ENCODE results near the gene SLC25A20.

Gene SLC25A20

DNA sequence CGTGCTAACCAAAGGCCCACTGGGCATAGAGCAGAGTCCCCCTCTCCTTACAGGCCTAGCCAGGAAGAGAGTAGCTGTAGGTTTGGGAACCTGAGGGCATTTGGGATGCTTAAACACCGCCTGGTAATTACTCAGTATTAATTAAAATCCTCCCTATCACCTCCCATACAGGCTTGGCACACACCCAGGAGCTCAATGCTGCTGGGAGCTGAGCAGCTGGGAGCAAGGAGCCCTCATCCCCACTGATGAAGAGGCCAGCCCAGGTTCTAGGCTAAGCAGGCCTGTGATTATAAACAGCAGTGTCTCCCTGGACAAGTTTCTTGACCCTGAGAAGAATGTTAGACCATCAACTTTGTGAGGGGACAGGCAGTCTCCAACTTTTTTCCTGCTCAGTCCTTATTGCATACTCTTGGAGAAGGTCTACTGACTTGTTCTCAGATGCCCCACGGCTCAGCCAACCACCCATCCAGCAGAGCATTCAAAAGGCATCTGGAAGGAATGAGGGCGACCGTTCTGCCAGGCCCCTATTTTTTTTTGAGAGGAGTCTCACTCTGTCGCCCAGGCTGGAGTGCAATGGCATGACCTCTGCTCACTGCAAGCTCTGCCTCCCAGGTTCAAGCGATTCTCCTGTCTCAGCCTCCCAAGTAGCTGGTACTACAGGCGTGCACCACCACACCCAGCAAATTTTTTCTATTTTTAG, 49.7 kb downstream of the SLC25A20 start:
- POLR2A ChIA-PET, result no interaction called here
- peaks cover 9 to 29% (median 21%) of the 10 kb centered on the region in 4 experiments for H3K4me1 ChIP-seq (ENCODE audit: control extremely low read depth in 1 of 4, control insufficient read depth in 4 of 4, insufficient read depth in 4 of 4, low read length in 3 of 4)
- no peaks in the 10 kb centered on the region for H3K9me3 ChIP-seq (ENCODE audit: control extremely low read depth in 1 of 5, control insufficient read depth in 4 of 5, insufficient read depth in 2 of 5, low read depth in 1 of 5, low read length in 4 of 5)
- H3K27me3 ChIP-seq (replicated peaks in 2 of 5; ENCODE audit: control insufficient read depth in 4 of 5, insufficient read depth in 5 of 5, low read length in 4 of 5), result no peaks in the 10 kb centered on the region
- CTCF ChIA-PET, result interaction anchor here (1.4 kb wide), 1 partner anchor 36 kb away, joined by 5 read pairs; no protein-coding TSS in a partner anchor
- peaks cover 0 to 2% (median 0%) of the 10 kb centered on the region in 4 experiments for H3K36me3 ChIP-seq (ENCODE audit: control insufficient read depth in 4 of 4, insufficient read depth in 4 of 4, low read length in 3 of 4)
- 98% methylated on average over 5 of the region's 8 CpGs for WGBS (ENCODE audit: insufficient coverage)
- no peak for DNase-seq
- no peak overlapping the region for H3K27ac ChIP-seq (ENCODE audit: insufficient read depth in 1 of 2, low read depth in 1 of 2, low read length in 2 of 2, poor library complexity in 1 of 2, severe bottlenecking in 2 of 2)
- H3K4me3 ChIP-seq (ENCODE audit: control insufficient read depth in 1 of 7, extremely low read depth in 1 of 7, insufficient read depth in 4 of 7, low read depth in 2 of 7, low read length in 6 of 7), result no peak overlapping the region

DNA sequence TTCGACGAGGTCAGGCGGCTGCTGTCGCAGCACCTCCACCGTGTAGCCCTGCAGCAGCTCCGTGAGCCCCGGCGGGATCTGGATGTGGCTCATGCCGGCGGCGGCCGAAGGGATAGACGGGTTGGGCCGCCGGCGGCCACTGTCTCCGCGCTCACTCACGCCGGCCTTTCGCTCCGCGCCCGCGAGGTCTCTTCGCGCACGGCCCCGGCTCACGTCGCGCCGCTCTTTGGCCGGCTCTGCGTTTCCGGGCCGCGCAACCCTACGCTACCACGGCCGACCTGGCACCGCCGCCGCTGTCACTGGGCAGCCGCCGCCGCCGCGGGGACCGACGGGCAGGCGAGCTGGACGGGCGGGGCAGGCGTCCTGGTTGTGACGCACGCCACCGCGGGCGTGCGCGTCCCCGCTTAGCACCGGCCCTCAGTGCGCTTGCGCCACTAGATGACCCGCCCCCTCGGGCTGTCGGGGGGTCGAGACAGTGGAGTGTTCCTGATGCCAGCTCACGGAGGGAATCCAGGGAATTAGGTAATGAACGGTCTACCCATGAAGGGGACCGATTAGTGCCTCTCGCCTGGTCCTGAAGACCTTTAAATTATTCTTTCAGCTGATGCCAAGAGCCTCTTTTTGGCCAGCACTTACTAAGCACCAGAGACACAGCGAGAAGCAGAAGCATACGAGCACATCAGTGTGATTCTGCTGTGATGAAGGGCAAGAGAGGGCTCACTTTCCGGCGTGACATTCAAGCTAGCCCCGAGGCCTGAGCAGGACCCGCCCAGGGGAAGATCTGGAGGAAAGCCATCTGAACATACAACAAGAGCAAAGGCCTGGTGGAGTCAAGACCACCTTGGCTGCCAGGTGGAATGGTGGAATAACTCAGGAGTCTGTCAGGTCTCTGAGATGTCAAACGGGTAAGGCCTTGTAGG, 50.9 kb downstream of the SLC25A20 start, which contains the start of gene PRKAR2A:
Gene PRKAR2A (minus strand): TSS at position 371 of the 920 bp plus-strand sequence. CDS start 278 bp downstream, at position 93.
- Histone ChIP-seq H3K27ac (ENCODE audit: insufficient read depth in 1 of 2, low read depth in 1 of 2, low read length in 2 of 2, poor library complexity in 1 of 2, severe bottlenecking in 2 of 2) (peak within 1 kb of the TSS in 1 of 2 experiments; percentile 64), H3K4me3 (ENCODE audit: control insufficient read depth in 1 of 7, extremely low read depth in 1 of 7, insufficient read depth in 4 of 7, low read depth in 2 of 7, low read length in 6 of 7) (peak within 1 kb of the TSS; percentile 50 to 84 (median 74)), H3K4me1 (ENCODE audit: control extremely low read depth in 1 of 4, control insufficient read depth in 4 of 4, insufficient read depth in 4 of 4, low read length in 3 of 4) (peaks cover 9 to 26% (median 20%) of the 10 kb centered on the region in 4 experiments), H3K27me3 (replicated peaks in 2 of 5; ENCODE audit: control insufficient read depth in 4 of 5, insufficient read depth in 5 of 5, low read length in 4 of 5) (no peaks in the 10 kb centered on the region), H3K9me3 (ENCODE audit: control extremely low read depth in 1 of 5, control insufficient read depth in 4 of 5, insufficient read depth in 2 of 5, low read depth in 1 of 5, low read length in 4 of 5) (no peaks in the 10 kb centered on the region), H3K36me3 (ENCODE audit: control insufficient read depth in 4 of 4, insufficient read depth in 4 of 4, low read length in 3 of 4) (peaks cover 0 to 2% (median 0%) of the 10 kb centered on the region in 4 experiments)
- CTCF ChIA-PET, result interaction anchor here (1.4 to 2.3 kb wide), 3 partner anchors 8 to 21 kb away, joined by 3 to 8 read pairs (median 4); no protein-coding TSS in a partner anchor
- POLR2A ChIA-PET, result interaction anchor here (0.8 to 1.5 kb wide), 3 partner anchors 11 to 72 kb away, joined by 3 to 7 read pairs (median 6); partner anchors contain the start of gene ARIH2
- DNase-seq, result peak; percentile 83 to 89 (median 88)
- WGBS (ENCODE audit: insufficient coverage), result 1% methylated on average over 48 of the region's 81 CpGs

DNA sequence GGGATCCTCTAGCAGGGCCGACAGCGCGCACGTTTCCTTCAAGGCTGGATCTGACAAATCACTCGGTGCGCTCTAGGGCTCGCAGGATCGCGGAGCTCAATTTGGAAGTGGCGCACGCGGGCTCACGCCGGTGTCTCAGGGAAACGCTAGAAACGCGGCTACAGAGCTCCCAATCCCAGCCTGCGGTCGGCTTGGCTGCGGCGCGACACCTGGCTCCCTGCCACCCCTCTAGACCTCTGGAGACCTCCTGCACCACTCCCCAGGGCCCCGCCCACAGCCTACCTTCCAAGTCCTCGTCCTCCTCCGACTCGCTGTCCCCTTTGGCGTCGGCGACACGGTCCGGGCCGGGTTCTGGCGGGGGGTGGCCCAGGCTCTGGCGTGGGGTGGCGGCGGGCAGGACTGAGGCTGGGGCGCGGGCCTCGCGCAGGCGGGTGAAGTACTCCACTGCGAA, 51.6 kb downstream of the SLC25A20 start:
- WGBS (ENCODE audit: insufficient coverage), result under 1% methylated on average over 33 of the region's 42 CpGs
- Histone ChIP-seq H3K27ac (ENCODE audit: insufficient read depth in 1 of 2, low read depth in 1 of 2, low read length in 2 of 2, poor library complexity in 1 of 2, severe bottlenecking in 2 of 2) (peak overlapping the region in 1 of 2 experiments; percentile 43), H3K4me1 (ENCODE audit: control extremely low read depth in 1 of 4, control insufficient read depth in 4 of 4, insufficient read depth in 4 of 4, low read length in 3 of 4) (peaks cover 9 to 26% (median 20%) of the 10 kb centered on the region in 4 experiments), H3K4me3 (ENCODE audit: control insufficient read depth in 1 of 7, extremely low read depth in 1 of 7, insufficient read depth in 4 of 7, low read depth in 2 of 7, low read length in 6 of 7) (peak overlapping the region; percentile 50 to 84 (median 74)), H3K36me3 (ENCODE audit: control insufficient read depth in 4 of 4, insufficient read depth in 4 of 4, low read length in 3 of 4) (peaks cover 0 to 2% (median 0%) of the 10 kb centered on the region in 4 experiments), H3K9me3 (ENCODE audit: control extremely low read depth in 1 of 5, control insufficient read depth in 4 of 5, insufficient read depth in 2 of 5, low read depth in 1 of 5, low read length in 4 of 5) (no peaks in the 10 kb centered on the region), H3K27me3 (replicated peaks in 2 of 5; ENCODE audit: control insufficient read depth in 4 of 5, insufficient read depth in 5 of 5, low read length in 4 of 5) (no peaks in the 10 kb centered on the region)
- POLR2A ChIA-PET, result interaction anchor here (0.8 to 1.5 kb wide), 3 partner anchors 12 to 73 kb away, joined by 3 to 7 read pairs (median 6); partner anchors contain the start of gene ARIH2
- peak; percentile 65 to 76 (median 69) for DNase-seq
- CTCF ChIA-PET, result interaction anchor here (1.4 to 2.3 kb wide), 3 partner anchors 9 to 22 kb away, joined by 3 to 8 read pairs (median 4); no protein-coding TSS in a partner anchor

DNA sequence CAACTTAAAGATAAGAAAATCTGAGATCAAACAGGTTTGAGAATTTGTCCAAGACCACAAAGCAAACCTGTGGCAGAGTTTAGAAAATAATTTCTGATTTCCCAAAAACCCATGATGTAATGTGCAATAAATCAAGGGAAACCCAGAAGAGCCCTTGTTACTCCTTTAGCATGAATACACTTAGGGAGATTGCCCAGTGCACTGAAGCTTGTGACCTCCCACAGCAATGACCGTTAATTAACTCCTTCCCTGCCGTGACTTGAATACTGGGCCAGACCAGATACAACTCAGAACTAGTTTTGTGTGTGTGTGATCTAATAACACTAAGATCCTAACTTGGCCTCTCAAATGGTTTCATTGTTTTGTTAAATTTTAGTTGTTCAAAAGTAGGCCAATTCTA, 53.5 kb downstream of the SLC25A20 start:
- Histone ChIP-seq H3K4me1 (ENCODE audit: control extremely low read depth in 1 of 4, control insufficient read depth in 4 of 4, insufficient read depth in 4 of 4, low read length in 3 of 4) (peaks cover 9 to 26% (median 20%) of the 10 kb centered on the region in 4 experiments), H3K4me3 (ENCODE audit: control insufficient read depth in 1 of 7, extremely low read depth in 1 of 7, insufficient read depth in 4 of 7, low read depth in 2 of 7, low read length in 6 of 7) (no peak overlapping the region), H3K9me3 (ENCODE audit: control extremely low read depth in 1 of 5, control insufficient read depth in 4 of 5, insufficient read depth in 2 of 5, low read depth in 1 of 5, low read length in 4 of 5) (no peaks in the 10 kb centered on the region), H3K27ac (ENCODE audit: insufficient read depth in 1 of 2, low read depth in 1 of 2, low read length in 2 of 2, poor library complexity in 1 of 2, severe bottlenecking in 2 of 2) (no peak overlapping the region), H3K36me3 (ENCODE audit: control insufficient read depth in 4 of 4, insufficient read depth in 4 of 4, low read length in 3 of 4) (peaks cover 0 to 2% (median 0%) of the 10 kb centered on the region in 4 experiments), H3K27me3 (replicated peaks in 2 of 5; ENCODE audit: control insufficient read depth in 4 of 5, insufficient read depth in 5 of 5, low read length in 4 of 5) (no peaks in the 10 kb centered on the region)
- CTCF ChIA-PET, result no interaction called here
- 100% methylated on average over 1 of the region's 2 CpGs for WGBS (ENCODE audit: insufficient coverage)
- DNase-seq, result no peak
- POLR2A ChIA-PET, result interaction anchor here (0.7 to 1.1 kb wide), 2 partner anchors 18 to 74 kb away, joined by 3 to 7 read pairs; partner anchors contain the start of gene ARIH2

DNA sequence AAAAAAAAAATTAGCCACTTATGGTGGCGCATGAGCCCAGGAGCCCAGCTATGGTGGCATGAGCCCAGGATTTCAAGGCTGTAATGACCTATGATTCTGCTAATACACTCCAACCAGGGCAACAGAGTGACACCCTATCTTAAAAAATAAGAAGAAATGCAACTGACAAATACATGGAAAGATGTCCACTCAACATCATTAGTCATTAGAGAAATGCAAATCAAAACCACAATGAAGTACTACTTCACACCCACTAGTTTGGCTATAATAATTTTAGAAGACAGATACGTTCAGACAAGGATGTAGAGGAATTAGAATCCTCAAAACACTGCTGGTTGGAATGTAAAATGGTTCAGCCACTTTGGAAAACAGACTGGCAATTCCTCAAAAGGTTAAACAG, 61.5 kb downstream of the SLC25A20 start:
- ChIA-PET CTCF (interaction anchor here (1.2 to 1.5 kb wide), 3 partner anchors 8 to 98 kb away, joined by 3 read pairs; no protein-coding TSS in a partner anchor), POLR2A (no interaction called here)
- WGBS (ENCODE audit: insufficient coverage), result no CpG with 5 or more reads among the region's 2 CpGs
- no peak for DNase-seq
- Histone ChIP-seq H3K27me3 (replicated peaks in 2 of 5; ENCODE audit: control insufficient read depth in 4 of 5, insufficient read depth in 5 of 5, low read length in 4 of 5) (no peaks in the 10 kb centered on the region), H3K27ac (ENCODE audit: insufficient read depth in 1 of 2, low read depth in 1 of 2, low read length in 2 of 2, poor library complexity in 1 of 2, severe bottlenecking in 2 of 2) (no peak overlapping the region), H3K9me3 (ENCODE audit: control extremely low read depth in 1 of 5, control insufficient read depth in 4 of 5, insufficient read depth in 2 of 5, low read depth in 1 of 5, low read length in 4 of 5) (no peaks in the 10 kb centered on the region), H3K36me3 (ENCODE audit: control insufficient read depth in 4 of 4, insufficient read depth in 4 of 4, low read length in 3 of 4) (peaks cover 0 to 2% (median 0%) of the 10 kb centered on the region in 4 experiments), H3K4me3 (ENCODE audit: control insufficient read depth in 1 of 7, extremely low read depth in 1 of 7, insufficient read depth in 4 of 7, low read depth in 2 of 7, low read length in 6 of 7) (no peak overlapping the region), H3K4me1 (ENCODE audit: control extremely low read depth in 1 of 4, control insufficient read depth in 4 of 4, insufficient read depth in 4 of 4, low read length in 3 of 4) (peaks cover 0 to 3% (median 0%) of the 10 kb centered on the region in 4 experiments)

DNA sequence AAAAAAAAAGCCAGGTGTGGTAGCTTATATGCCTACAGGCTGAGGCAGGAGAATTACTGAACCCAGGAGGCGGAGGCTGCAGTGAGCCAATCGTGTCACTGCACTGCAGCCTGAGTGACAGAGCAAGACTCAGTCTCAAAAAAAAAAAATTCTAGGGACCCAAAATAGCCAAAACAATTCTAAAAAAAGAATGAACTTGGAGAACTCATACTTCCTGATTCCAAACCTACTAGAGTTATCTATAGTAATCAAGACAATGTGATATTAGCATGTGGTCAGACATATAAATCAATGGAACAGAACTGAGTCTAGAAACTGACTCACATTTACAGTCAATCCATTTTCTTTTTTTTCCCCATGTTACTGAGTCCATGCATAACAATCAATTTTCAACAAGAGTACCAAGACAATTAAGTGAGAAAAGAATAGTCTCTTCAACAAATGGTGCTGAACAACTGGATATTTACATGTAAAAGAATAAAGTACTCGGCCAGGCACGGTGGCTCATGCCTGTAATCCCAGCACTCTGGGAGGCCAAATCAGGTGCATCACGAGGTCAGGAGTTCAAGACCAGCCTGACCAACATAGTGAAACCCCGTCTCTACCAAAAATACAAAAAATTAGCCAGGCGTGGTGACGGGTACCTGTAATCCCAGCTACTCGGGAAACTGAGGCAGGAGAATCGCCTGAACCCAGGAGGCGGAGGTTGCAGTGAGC, 62.9 kb downstream of the SLC25A20 start:
- H3K27me3 ChIP-seq (replicated peaks in 2 of 5; ENCODE audit: control insufficient read depth in 4 of 5, insufficient read depth in 5 of 5, low read length in 4 of 5), result no peaks in the 10 kb centered on the region
- ChIA-PET POLR2A (no interaction called here), CTCF (no interaction called here)
- peaks cover 0 to 2% (median 0%) of the 10 kb centered on the region in 4 experiments for H3K36me3 ChIP-seq (ENCODE audit: control insufficient read depth in 4 of 4, insufficient read depth in 4 of 4, low read length in 3 of 4)
- H3K4me1 ChIP-seq (ENCODE audit: control extremely low read depth in 1 of 4, control insufficient read depth in 4 of 4, insufficient read depth in 4 of 4, low read length in 3 of 4), result peaks cover 0 to 3% (median 0%) of the 10 kb centered on the region in 4 experiments
- H3K4me3 ChIP-seq (ENCODE audit: control insufficient read depth in 1 of 7, extremely low read depth in 1 of 7, insufficient read depth in 4 of 7, low read depth in 2 of 7, low read length in 6 of 7), result no peak overlapping the region
- H3K27ac ChIP-seq (ENCODE audit: insufficient read depth in 1 of 2, low read depth in 1 of 2, low read length in 2 of 2, poor library complexity in 1 of 2, severe bottlenecking in 2 of 2), result no peak overlapping the region
- no peak for DNase-seq
- H3K9me3 ChIP-seq (ENCODE audit: control extremely low read depth in 1 of 5, control insufficient read depth in 4 of 5, insufficient read depth in 2 of 5, low read depth in 1 of 5, low read length in 4 of 5), result no peaks in the 10 kb centered on the region
- WGBS (ENCODE audit: insufficient coverage), result 97% methylated on average over 4 of the region's 11 CpGs
